HepG2 (cell line): ENCODE measurements around the gene SLC34A3. TPM values are rescaled to one million over a fixed set of nuclear protein-coding genes. Genes with fewer than 3 reads are reported as not detected.

Experiments used
- CC2D1A ChIP-seq: sonication (generic); formaldehyde crosslinking; IDR thresholded peaks from 2 replicates; pipeline ENCODE4 v1.8.1; 2023; ENCODE audit warnings: mild to moderate bottlenecking, missing genetic modification reagents
- CREB1 ChIP-seq, 2 experiments: fragments of 450-650 bp in 1 of 2; IDR thresholded peaks; 2 replicates each; pipeline ENCODE4 v1.6.1; 2016 to 2017; ENCODE audit warnings: control low read depth in 1 of 2, mild to moderate bottlenecking in 1 of 2, missing compliant biosample characterization in 1 of 2, missing genetic modification characterization in 1 of 2
- DZIP1 ChIP-seq: sonication (generic); formaldehyde crosslinking; IDR thresholded peaks from 2 replicates; pipeline ENCODE4 v1.5.0; 2020; ENCODE audit warnings: mild to moderate bottlenecking, missing genetic modification reagents
- GATAD2A ChIP-seq: IDR thresholded peaks from 2 replicates; pipeline ENCODE4 v1.6.1; 2016
- HDAC1 ChIP-seq: sonication (generic); formaldehyde crosslinking; IDR thresholded peaks from 2 replicates; pipeline ENCODE4 v1.5.1; 2020; ENCODE audit warnings: mild to moderate bottlenecking, missing genetic modification reagents
- HIVEP1 ChIP-seq: sonication (generic); formaldehyde crosslinking; IDR thresholded peaks from 2 replicates; pipeline ENCODE4 v1.4.0; 2020; ENCODE audit warnings: mild to moderate bottlenecking, missing genetic modification reagents
- MYC ChIP-seq: sonication (generic); formaldehyde crosslinking; IDR thresholded peaks from 2 replicates; pipeline ENCODE4 v1.9.0; 2021; ENCODE audit warnings: missing genetic modification reagents, borderline replicate concordance
- POLR2AphosphoS2 ChIP-seq: IDR thresholded peaks from 2 replicates; pipeline ENCODE4 v1.6.1; 2011; ENCODE audit warnings: low read depth, low read length, improper control_type of control experiment
- RBAK ChIP-seq: sonication (generic); formaldehyde crosslinking; IDR thresholded peaks from 2 replicates; pipeline ENCODE4 v1.5.1; 2020; ENCODE audit warnings: mild to moderate bottlenecking, missing genetic modification reagents
- SIN3A ChIP-seq: IDR thresholded peaks from 2 replicates; pipeline ENCODE4 v1.6.1; 2011; ENCODE audit warnings: low read depth, mild to moderate bottlenecking, control low read depth, low read length, borderline replicate concordance
- SOX5 ChIP-seq: IDR thresholded peaks from 2 replicates; pipeline ENCODE4 v1.6.1; 2016; ENCODE audit warnings: borderline replicate concordance
- SPEN ChIP-seq: sonication (generic); formaldehyde crosslinking; IDR thresholded peaks from 2 replicates; pipeline ENCODE4 v1.5.1; 2020; ENCODE audit warnings: low read depth, mild to moderate bottlenecking, missing genetic modification reagents
- TARDBP ChIP-seq: sonication (generic); formaldehyde crosslinking; IDR thresholded peaks from 2 replicates; pipeline ENCODE4 v1.8.0; 2022; ENCODE audit warnings: mild to moderate bottlenecking, missing genetic modification reagents
- THAP11 ChIP-seq: IDR thresholded peaks from 2 replicates; pipeline ENCODE4 v1.6.1; 2016; ENCODE audit warnings: missing biosample characterization, missing genetic modification reagents
- ZBTB21 ChIP-seq: sonication (generic); formaldehyde crosslinking; IDR thresholded peaks from 2 replicates; pipeline ENCODE4 v1.4.0; 2020; ENCODE audit warnings: missing genetic modification reagents
- ZBTB38 ChIP-seq: sonication (generic); formaldehyde crosslinking; IDR thresholded peaks from 2 replicates; pipeline ENCODE4 v1.5.1; 2020; ENCODE audit warnings: mild to moderate bottlenecking, missing genetic modification reagents
- ZFAT ChIP-seq: sonication (generic); formaldehyde crosslinking; conservative IDR thresholded peaks from 2 replicates; pipeline ENCODE4 v1.8.1; 2023; ENCODE audit warnings: missing genetic modification reagents, inconsistent platforms
- ZFP36L1 ChIP-seq: sonication (generic); formaldehyde crosslinking; IDR thresholded peaks from 2 replicates; pipeline ENCODE4 v1.8.0; 2022; ENCODE audit warnings: mild to moderate bottlenecking, missing genetic modification reagents, moderate library complexity
- ZMYM2 ChIP-seq: sonication (generic); formaldehyde crosslinking; IDR thresholded peaks from 2 replicates; pipeline ENCODE4 v1.8.0; 2022; ENCODE audit warnings: mild to moderate bottlenecking, missing genetic modification reagents
- ZNF142 ChIP-seq: sonication (generic); formaldehyde crosslinking; IDR thresholded peaks from 2 replicates; pipeline ENCODE4 v1.4.0; 2020; ENCODE audit warnings: missing genetic modification reagents
- ZNF432 ChIP-seq: sonication (generic); formaldehyde crosslinking; IDR thresholded peaks from 2 replicates; pipeline ENCODE4 v1.5.0; 2020; ENCODE audit warnings: missing genetic modification reagents, mild to moderate bottlenecking, borderline replicate concordance
- ZNF572 ChIP-seq: sonication (generic); formaldehyde crosslinking; IDR thresholded peaks from 2 replicates; pipeline ENCODE4 v1.5.1; 2020; ENCODE audit warnings: mild to moderate bottlenecking, missing genetic modification reagents
- ZNF83 ChIP-seq: sonication (generic); formaldehyde crosslinking; IDR thresholded peaks from 2 replicates; pipeline ENCODE4 v1.4.0; 2020; ENCODE audit warnings: missing genetic modification reagents, mild to moderate bottlenecking, borderline replicate concordance
- polyA plus RNA-seq, 8 experiments: library from polyadenylated mRNA; depleted of rRNA in 3 of 8; stranded (reverse) in 7 of 8; unstranded in 1 of 8; fragments of >200 nt; fragmentation: Illumina TruSeq in 4 of 8; extraction: Trizol in 4 of 8; gene quantifications; 2 replicates each; pipeline versions ENCODE4 v1.2.1 to v1.2.3, GENCODE V29; 2011 to 2016; ENCODE audit warnings: low read depth in 4 of 8, missing spikeins in 1 of 8, mixed read lengths in 1 of 8; ENCODE audit not compliant: insufficient read depth in 1 of 8
- total RNA-seq, 5 experiments: library from RNA; depleted of rRNA; stranded (reverse); fragments of >200 nt; fragmentation: Illumina TruSeq; extraction: Trizol; gene quantifications; 2 replicates each; pipeline ENCODE4 v1.2.3, GENCODE V29; 2016; ENCODE audit warnings: low read depth in 1 of 5

Gene SLC34A3
- total and polyA plus RNA-seq, 2 of the 13 experiments (the other 11 are each of a cell fraction or from before 2014, with no cell fraction given) = 0.07 to 1.0 TPM

GRCh38 chr9:137241490-137242268 is 11.0 kb downstream of the SLC34A3 start (continued):
- TF ChIP-seq SIN3A (no peak; the same call in 1 of the 2 replicates), ZFP36L1 (CRISPR knock-in tag) (no peak), TARDBP (0 out of 2 replicates have a peak, but pooled peaks have one; percentile 44), GATAD2A (no peak; the same call in none of the 2 replicates), SOX5 (CRISPR knock-in tag) (no peak), POLR2AphosphoS2 (no peak), ZNF432 (CRISPR knock-in tag) (no peak), ZFAT (CRISPR knock-in tag) (no peak), HDAC1 (CRISPR knock-in tag) (peak; percentile 66), HIVEP1 (CRISPR knock-in tag) (peak; percentile 60), ZMYM2 (CRISPR knock-in tag) (peak; percentile 34; the same call in 1 of the 2 replicates), ZNF142 (no peak; the same call in 1 of the 2 replicates), RBAK (CRISPR knock-in tag) (no peak), SPEN (CRISPR knock-in tag) (peak; percentile 81), ZBTB38 (no peak), CREB1 (IDR thresholded peaks at IDR 0.05) (no peak), CREB1 (CRISPR knock-in tag; IDR thresholded peaks at IDR 0.05) (no peak), ZNF572 (CRISPR knock-in tag) (no peak), CC2D1A (CRISPR knock-in tag) (no peak), ZNF83 (CRISPR knock-in tag) (no peak), ZBTB21 (CRISPR knock-in tag) (no peak), THAP11 (CRISPR knock-in tag) (peak; percentile 48), MYC (CRISPR knock-in tag) (no peak), DZIP1 (CRISPR knock-in tag) (no peak; the same call in 1 of the 2 replicates)
